Gastroesophageal sphincter (tissue), 4 donors: ENCODE measurements around the gene PTPRE. TPM values are rescaled to one million over a fixed set of nuclear protein-coding genes. Genes with fewer than 3 reads are reported as not detected.
A peak's percentile ranks its signal among the peaks of the same experiment; 100 is the strongest.

Experiments
- ATAC-seq: fragments of 150-250 bp; one replicate; pipeline ENCODE4 v1.9.1; 2016; ENCODE audit warnings: mild to moderate bottlenecking, moderate library complexity
- H3K27ac ChIP-seq, 4 donors: fragments of 200-600 bp; sonication (generic) in 3 of 4; 1 replicate in 3 of 4; 2 replicates in 1 of 4; pipeline ENCODE4 v1.5.1; 2016 to 2019
- H3K27me3 ChIP-seq: fragments of 200-600 bp; sonication (generic); one replicate; pipeline ENCODE4 v1.5.1; 2019
- H3K36me3 ChIP-seq, 2 donors: fragments of 200-600 bp; sonication (generic); one replicate each; pipeline ENCODE4 v1.5.1; 2019; ENCODE audit warnings: control low read depth in 1 of 2
- H3K4me1 ChIP-seq, 3 donors: fragments of 200-600 bp; sonication (generic); 1 replicate in 2 of 3; 2 replicates in 1 of 3; pipeline ENCODE4 v1.5.1; 2016 to 2019; ENCODE audit warnings: control low read depth in 2 of 3
- H3K4me3 ChIP-seq, 2 donors: fragments of 200-600 bp; sonication (generic); one replicate each; pipeline ENCODE4 v1.5.1; 2019; ENCODE audit warnings: mild to moderate bottlenecking in 1 of 2, moderate library complexity in 1 of 2
- H3K9me3 ChIP-seq, 3 donors: fragments of 200-600 bp; sonication (generic); one replicate each; pipeline ENCODE4 v1.5.1; 2017 to 2019; ENCODE audit warnings: control low read depth in 2 of 3
- EP300 ChIP-seq: sonication (generic); formaldehyde crosslinking; IDR thresholded peaks from one replicate; pipeline ENCODE4 v1.6.1; 2017; ENCODE audit warnings: antibody characterized with exemption, mild to moderate bottlenecking
- POLR2A ChIP-seq, 2 donors: fragments of 450-650 bp; IDR thresholded peaks; one replicate each; pipeline ENCODE4 v1.6.1; 2017; ENCODE audit warnings: antibody characterized with exemption in 2 of 2, mild to moderate bottlenecking in 2 of 2, moderate library complexity in 1 of 2
- POLR2AphosphoS5 ChIP-seq: sonication (generic); formaldehyde crosslinking; IDR thresholded peaks from one replicate; pipeline ENCODE4 v1.6.1; 2017; ENCODE audit warnings: antibody characterized with exemption
- WGBS, 2 donors: methylation state at CpG; one replicate each; pipeline ENCODE4 v1.1.5; 2018; ENCODE audit warnings: low coverage in 1 of 2; 5-methylcytosine and 5-hydroxymethylcytosine counted together
- total RNA-seq, 4 donors: library from RNA; depleted of rRNA; stranded (reverse); fragments of >200 nt; gene quantifications; one replicate each; pipeline ENCODE4 v1.1.0, GENCODE V29; 2016
- TF ChIP-seq, protein P1 (sequence below), 4 experiments: fragments of 200-600 bp in 2 of 4; fragments of 450-650 bp in 2 of 4; sonication (generic) in 1 of 4; IDR thresholded peaks; one replicate each; pipeline ENCODE4 v1.5.1; 2017 to 2019; ENCODE audit warnings: antibody characterized with exemption in 4 of 4, mild to moderate bottlenecking in 2 of 4, moderate library complexity in 2 of 4

The PTPRE gene
- total RNA-seq, 4 donors from 2014 or later, result 6.4 to 16.4 (median 8.5) TPM

DNA sequence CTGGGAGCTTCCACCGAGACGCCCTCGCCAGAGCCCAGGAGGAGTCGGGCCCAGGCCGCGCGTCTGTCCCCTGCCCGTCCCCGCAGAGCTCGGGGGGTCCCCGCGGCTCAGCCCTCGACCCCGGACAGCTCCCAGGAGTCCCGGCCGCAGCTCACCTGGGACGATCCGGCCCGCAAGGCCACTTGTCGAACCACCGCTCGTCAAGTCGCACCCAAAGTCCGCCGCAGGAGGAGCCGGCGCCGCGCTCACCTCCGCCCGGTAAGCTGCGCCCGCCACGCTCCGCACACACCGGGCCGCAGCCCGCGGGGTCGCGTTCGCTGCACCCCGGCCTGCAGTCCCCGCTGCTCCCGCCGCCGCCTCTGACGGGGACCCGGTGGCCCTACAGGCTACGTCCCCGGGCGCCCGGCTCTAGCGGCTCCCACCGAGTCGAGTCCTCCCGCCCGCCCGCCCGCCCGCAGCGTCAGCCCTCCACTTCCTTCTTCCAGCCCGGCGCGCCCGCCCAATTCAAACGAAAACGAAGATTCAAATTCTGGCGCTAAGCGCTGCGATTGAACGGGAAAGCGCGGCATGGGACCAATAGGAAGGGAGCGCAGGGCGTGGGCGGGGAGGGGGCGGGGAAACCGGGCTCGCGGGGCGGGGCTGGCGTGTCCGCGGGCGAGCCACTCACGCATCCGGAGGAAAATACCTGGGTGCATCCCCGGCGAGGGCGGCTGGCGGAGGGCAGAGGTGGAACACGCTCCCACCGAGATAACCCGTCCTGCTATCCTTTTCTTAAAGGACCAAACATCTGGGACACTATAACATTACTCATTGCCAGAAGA, 219.3 kb downstream of the PTPRE start, which contains the start of gene MKI67:
TSS of gene MKI67 (minus strand) at position 480 of the 821 bp plus-strand sequence. CDS start 756 bp downstream, outside the sequence.
- TF ChIP-seq POLR2AphosphoS5 (no peak), EP300 (no peak), POLR2A (IDR thresholded peaks at IDR 0.05) (no peak)
- TF ChIP-seq, protein P1, sequence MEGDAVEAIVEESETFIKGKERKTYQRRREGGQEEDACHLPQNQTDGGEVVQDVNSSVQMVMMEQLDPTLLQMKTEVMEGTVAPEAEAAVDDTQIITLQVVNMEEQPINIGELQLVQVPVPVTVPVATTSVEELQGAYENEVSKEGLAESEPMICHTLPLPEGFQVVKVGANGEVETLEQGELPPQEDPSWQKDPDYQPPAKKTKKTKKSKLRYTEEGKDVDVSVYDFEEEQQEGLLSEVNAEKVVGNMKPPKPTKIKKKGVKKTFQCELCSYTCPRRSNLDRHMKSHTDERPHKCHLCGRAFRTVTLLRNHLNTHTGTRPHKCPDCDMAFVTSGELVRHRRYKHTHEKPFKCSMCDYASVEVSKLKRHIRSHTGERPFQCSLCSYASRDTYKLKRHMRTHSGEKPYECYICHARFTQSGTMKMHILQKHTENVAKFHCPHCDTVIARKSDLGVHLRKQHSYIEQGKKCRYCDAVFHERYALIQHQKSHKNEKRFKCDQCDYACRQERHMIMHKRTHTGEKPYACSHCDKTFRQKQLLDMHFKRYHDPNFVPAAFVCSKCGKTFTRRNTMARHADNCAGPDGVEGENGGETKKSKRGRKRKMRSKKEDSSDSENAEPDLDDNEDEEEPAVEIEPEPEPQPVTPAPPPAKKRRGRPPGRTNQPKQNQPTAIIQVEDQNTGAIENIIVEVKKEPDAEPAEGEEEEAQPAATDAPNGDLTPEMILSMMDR (IDR thresholded peaks at IDR 0.05), result no peak
- 0% methylated on average over 1 to 3 of the region's 95 CpGs for WGBS, 2 donors
- Histone ChIP-seq H3K9me3 (no peaks in the 10 kb centered on the region), H3K27me3 (peaks cover 54% of the 10 kb centered on the region), H3K36me3 (no peaks in the 10 kb centered on the region), H3K27ac (no peak within 1 kb of the TSS), H3K4me3 (peak within 1 kb of the TSS; percentile 11 to 64), H3K4me1 (peaks cover 2 to 21% (median 11%) of the 10 kb centered on the region in 3 donors)
- ATAC-seq, result peak; percentile 85

DNA sequence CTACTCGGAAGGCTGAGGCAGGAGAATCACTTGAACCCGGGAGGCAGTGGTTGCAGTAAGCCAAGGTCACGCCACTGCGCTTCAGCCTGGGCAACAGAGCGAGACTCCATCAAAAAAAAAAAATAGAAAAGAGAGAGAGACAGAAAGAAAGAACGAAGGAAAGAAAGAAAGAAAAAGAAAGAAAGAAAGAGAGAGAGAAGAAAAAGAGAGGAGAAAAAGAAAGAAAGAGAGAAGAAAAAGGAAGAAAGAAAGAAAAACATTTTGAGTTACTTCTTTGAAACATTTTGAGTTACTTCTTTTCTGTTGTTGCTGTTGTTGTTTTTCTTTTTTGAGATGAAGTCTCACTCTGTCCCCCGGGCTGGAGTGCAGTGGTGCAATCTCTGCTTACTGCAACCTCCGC, 221.7 kb downstream of the PTPRE start:
- no peak overlapping the region for H3K4me3 ChIP-seq
- H3K4me1 ChIP-seq, result peaks cover 2 to 21% (median 11%) of the 10 kb centered on the region in 3 donors
- 77% methylated on average over 4 of the region's 8 CpGs; no CpG with 5 or more reads in 1 of the 2 donors for WGBS, 2 donors
- H3K36me3 ChIP-seq, result no peaks in the 10 kb centered on the region
- no peaks in the 10 kb centered on the region for H3K9me3 ChIP-seq
- no peak for ATAC-seq
- TF ChIP-seq, protein P1 (IDR thresholded peaks at IDR 0.05), result no peak
- TF ChIP-seq POLR2A (IDR thresholded peaks at IDR 0.05) (no peak), EP300 (no peak), POLR2AphosphoS5 (no peak)
- H3K27me3 ChIP-seq, result peaks cover 32% of the 10 kb centered on the region
- no peak overlapping the region for H3K27ac ChIP-seq

DNA sequence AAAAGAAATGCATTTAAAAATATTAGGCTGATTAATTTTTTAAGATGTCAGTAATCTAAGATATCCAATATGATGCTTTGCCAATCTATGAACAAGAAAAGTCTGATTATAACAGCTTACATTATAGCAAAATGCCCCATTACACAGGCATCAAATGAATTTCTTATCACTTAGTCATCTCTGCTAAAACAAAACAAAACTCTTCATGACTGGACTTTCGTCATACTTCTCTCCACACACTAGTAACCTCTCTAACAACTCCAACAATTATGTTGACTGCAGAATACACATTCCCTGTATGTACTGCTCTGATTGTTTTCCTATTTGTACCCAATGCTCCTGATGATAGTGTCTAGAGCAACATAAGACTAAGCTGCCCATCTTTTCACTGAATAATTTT, 223.1 kb downstream of the PTPRE start:
- TF ChIP-seq POLR2A (IDR thresholded peaks at IDR 0.05), result no peak
- TF ChIP-seq, protein P1 (IDR thresholded peaks at IDR 0.05), result no peak
- TF ChIP-seq EP300, result no peak
- no peak for TF ChIP-seq POLR2AphosphoS5
- H3K4me3 ChIP-seq, result no peak overlapping the region
- no peaks in the 10 kb centered on the region for H3K9me3 ChIP-seq
- WGBS, 2 donors, result 60 to 62% methylated on average over 1 of the region's 1 CpG
- H3K4me1 ChIP-seq, result peaks cover 2 to 18% (median 11%) of the 10 kb centered on the region in 3 donors
- no peak overlapping the region for H3K27ac ChIP-seq
- H3K36me3 ChIP-seq, result no peaks in the 10 kb centered on the region
- ATAC-seq, result no peak
- peaks cover 22% of the 10 kb centered on the region for H3K27me3 ChIP-seq

Other genes starting within 250 kb of the PTPRE start
- under 1 TPM in 3 of 4 donors, not detected in 1; 0.13 to 0.77 (median 0.73) TPM for gene FOXI2, start 169.9 kb upstream of the PTPRE start, total RNA-seq
- not detected for gene CLRN3, start 14.2 kb upstream of the PTPRE start, total RNA-seq
- 1 to 10 TPM in 2 of 4 donors, under 1 TPM in 2; 0.31 to 1.9 (median 0.70) TPM for gene MKI67, start 219.3 kb downstream of the PTPRE start, total RNA-seq